GM21619 (cell line): ENCODE measurements around the gene JAGN1.
"Not testable (repeated sequence)": the region's sequence is repeated elsewhere in the genome, so short reads cannot be mapped to it uniquely, and the experiment has no call there.

Experiments
- ATAC-seq: cut with Tn5 transposase; IDR thresholded peaks from one replicate; pipeline ENCODE4 v1.9.1; 2021; ENCODE audit not compliant: unreplicated experiment

The JAGN1 gene

DNA sequence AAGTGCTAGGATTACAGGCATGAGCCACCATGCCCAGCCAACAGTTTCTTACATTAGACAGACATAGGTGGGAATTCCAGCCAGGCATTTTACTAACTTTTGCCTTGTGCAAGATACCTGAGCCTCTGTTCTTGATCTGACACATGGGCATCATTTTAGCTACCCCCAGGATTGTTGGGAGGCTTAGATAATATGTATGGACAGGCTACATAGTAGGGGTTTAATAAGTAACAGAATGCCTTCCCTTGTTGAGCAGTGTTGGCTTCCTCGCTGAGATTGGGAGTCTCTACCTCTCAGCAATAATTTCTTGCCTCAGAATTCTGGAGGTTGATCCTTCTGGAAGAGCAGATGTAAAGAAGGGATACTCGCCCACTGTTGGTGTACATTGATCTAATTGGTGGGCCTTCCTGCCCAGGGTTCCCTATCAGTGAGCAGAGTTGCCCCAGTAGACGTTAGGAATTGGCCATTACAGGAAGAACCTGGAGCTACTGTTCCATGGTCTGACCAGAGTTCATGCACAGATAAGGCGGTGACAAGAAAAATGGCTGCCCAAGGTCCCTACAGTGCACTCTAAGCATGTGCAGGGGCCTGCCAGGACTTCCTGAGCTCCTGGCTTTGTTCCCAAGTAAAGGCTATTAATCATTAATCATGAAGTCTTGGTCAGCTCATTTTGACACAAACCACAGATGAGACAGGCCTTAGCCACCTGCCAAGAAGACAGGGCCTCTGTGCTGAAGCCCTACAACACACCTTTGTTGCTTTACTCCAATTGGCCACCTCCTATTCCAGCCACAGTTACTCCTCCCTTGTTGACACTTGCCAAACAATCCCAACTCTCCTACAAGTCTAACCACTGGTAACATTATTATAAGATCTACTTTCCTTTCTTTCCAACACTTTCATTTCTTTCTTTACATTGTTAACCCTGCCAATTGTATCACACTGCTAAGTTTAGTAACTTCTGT is 7.3 kb downstream of the JAGN1 start:
- peak; percentile 64 for ATAC-seq

DNA sequence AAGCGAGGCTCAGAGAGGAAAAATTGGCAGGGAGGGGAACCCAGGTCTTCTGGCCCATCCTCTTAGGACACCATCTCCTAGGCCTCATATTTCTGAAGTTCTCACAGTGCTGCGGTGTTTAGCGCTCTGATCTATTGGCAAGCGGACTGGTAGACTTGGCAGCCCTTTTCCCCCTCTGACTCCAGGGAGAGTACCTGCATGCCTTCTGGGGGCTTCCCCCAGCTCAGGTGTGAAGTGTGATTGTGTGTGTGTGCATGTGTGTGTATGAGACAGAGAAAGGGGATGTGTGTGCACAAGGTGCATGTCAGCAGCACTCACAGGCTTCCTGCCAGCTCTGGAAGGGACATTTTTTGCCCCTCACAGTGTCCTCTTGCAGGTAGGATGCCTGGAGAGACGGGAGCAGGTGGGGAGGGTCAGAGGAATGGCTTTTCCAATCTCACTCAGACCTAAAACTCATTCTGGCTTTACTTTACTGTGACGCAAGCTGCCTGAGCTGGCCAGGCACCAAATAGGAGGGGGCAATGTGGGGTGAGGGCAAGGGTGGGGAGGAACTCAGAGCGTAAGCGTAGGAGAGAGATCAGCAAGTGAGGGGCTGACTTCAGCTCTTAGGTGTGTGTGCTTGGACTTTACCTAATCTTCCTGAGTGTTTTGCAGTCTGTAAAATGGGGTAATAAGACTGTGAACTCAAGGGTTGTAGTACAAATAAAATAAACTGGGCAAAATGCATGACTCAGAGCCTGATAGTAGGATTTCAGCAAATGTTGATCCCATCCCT is 8.2 kb downstream of the JAGN1 start:
- no peak for ATAC-seq

DNA sequence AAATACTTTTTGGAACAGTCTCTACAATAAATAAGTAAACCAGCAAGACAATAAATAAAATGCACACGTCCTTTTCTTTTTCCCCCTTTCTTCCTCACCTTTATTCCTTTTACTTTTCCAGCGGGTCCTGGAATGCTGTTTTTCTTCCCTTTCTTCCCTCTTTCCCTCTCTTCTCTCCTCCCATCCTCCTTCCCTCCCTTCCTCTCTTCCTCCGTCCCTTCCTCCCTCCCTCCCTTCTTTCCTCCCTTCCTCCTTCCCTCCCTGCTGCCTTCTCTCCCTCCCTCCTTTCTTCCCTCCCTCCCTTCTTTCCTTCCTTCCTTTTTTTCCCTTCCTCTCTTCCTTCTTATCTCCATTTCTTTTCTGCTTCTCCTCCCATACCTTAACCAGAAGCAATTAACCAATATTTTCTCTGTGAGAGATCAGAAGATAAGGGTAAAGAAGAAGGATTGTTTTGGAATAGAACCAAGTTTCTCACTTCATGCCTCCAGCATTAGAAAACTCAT is 8.9 kb downstream of the JAGN1 start:
- no peak for ATAC-seq

DNA sequence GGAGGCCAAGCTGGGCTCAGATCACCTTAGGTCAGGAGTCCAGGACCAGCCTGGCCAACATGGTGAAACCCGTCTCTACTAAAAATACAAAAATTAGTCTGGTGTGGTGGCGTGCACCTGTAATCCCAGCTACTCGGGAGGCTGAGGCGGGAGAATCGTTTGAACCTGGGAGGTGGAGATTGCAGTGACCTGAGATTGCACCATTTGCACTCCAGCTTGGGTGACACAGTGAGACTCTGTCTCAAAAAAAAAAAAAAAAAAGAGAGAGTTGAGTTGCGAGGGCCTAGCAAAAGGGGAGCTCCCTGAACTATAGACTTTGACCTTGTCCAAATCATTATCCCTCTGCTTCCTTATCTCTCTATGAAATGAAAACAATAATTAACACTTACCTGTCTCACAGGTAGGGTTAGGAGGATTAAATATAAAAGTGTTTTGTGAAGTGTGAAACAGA is 10.6 kb downstream of the JAGN1 start:
- not testable (repeated sequence) for ATAC-seq

DNA sequence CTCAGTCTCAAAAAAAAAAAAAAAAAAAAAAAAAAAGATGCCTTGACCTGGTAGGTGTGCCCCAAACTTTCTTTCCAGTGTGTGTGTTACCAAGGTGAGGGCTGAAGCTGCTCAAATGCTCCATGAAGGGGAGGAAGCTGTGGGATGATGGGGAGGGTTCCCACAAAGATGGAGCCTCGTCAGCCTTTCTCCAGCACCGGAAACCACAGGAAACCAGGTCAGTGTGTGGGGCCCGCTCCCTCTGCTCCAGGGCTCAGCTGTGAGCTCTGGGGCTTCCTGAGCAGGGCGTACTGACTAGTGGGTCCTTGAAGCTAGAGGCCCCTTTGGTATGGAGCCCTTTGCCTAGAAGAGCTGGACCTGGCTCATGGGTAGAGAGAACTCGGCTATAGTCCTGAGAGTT is 11.6 kb downstream of the JAGN1 start:
- ATAC-seq, result no peak

DNA sequence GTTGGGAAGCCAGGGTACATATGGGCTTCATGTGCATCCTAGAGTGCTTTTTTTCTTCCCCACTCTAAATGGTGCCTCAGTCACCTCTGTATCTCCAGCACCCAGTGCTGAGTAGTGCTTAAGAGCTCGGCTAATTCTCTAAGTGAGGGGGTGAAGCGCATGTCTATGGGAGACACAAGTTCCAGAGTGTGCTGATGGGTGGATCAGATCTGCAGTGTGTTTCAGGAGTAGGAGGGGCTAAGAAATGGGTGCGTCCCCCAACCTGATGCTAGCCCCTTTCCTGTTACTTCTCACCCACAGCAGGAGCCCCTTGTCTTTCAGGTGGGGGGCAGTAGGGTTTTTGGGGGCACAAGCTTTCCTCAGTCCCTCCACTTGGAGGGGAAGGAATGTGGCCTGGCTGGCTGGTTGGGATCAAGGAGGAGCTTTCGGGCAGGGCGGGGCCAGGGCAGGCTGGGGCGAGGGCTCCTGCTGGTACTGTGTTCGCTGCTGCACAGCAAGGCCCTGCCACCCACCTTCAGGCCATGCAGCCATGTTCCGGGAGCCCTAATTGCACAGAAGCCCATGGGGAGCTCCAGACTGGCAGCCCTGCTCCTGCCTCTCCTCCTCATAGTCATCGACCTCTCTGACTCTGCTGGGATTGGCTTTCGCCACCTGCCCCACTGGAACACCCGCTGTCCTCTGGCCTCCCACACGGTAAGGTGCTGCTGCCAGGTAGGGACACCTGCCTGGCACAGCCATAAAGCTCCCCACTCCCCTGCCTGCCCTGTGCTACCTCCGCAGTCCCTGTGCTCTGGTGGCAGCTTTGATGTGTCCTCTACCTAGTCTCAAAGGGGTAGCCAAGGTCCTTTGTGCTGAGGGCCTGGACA is 12.2 kb downstream of the JAGN1 start, which contains the start of gene IL17RE:
TSS of gene IL17RE (plus strand) at position 477 of the 866 bp plus-strand sequence. CDS start at position 562, 85 bp downstream.
- no peak for ATAC-seq

DNA sequence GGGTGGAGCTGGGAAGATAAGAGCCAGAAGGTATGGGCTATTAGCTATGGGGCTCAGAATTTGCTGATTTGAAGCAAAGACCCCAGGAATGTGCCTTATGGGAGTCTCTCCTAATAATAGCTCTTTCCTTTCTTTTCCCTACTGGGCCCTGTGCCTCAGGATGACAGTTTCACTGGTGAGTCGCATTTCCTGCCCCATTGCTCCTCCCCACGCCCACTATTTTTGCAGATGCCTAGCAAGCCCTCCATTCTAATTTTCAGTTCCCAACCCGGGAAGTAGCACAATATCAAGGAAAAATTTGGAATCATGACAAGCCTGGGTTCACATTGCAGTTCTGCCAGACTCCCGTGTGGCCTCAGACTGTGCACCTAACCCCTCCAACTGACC is 12.8 kb downstream of the JAGN1 start:
- no peak for ATAC-seq

DNA sequence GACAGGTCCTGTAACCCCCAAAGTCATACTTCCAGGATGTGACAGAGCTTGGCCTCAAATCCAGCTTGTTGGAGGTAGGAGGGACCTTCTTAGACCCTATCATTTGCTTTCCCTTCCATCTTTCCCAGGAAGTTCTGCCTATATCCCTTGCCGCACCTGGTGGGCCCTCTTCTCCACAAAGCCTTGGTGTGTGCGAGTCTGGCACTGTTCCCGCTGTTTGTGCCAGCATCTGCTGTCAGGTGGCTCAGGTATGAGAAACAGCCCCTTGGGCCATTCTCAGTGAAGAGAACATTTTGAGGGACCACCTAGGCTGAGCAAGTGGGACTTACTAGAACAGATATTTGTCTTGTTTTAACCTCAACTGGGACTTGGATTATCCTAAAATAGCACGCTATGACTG is 13.5 kb downstream of the JAGN1 start:
- ATAC-seq, result no peak

DNA sequence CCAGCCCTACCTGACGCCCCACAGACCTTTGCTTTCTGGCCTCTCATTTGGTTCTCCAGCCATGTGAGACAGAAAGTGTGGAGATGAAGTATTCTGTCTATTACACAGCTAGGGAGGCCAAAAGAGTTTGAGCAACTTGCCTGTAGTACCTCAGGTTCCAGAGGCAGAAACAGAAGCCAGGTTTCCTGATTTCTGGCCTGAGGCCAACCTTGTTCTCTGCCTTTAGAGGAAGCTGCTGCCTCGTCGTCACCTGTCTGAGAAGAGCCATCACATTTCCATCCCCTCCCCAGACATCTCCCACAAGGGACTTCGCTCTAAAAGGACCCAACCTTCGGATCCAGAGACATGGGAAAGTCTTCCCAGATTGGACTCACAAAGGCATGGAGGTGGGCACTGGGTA is 16.1 kb downstream of the JAGN1 start:
- no peak for ATAC-seq

DNA sequence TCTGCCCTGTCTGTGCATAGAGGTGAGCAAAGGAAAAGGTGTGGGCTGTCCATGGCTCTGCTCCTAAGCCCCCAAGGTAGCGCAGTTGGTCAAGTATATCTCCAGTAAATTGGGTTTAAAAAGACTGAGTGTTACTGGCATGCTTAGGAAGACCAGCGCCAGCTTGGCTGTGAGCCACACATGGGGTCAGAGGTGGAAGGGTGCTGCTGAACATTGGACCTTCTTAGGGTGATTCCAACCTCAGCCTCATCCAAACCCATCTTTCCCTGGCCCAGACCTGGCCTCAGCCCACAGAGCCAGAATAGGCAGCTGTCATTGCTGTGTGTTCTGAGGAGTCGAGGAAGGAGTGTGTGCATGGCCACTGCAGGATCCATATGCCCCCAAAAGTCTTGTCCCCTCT is 17.9 kb downstream of the JAGN1 start:
- no peak for ATAC-seq

DNA sequence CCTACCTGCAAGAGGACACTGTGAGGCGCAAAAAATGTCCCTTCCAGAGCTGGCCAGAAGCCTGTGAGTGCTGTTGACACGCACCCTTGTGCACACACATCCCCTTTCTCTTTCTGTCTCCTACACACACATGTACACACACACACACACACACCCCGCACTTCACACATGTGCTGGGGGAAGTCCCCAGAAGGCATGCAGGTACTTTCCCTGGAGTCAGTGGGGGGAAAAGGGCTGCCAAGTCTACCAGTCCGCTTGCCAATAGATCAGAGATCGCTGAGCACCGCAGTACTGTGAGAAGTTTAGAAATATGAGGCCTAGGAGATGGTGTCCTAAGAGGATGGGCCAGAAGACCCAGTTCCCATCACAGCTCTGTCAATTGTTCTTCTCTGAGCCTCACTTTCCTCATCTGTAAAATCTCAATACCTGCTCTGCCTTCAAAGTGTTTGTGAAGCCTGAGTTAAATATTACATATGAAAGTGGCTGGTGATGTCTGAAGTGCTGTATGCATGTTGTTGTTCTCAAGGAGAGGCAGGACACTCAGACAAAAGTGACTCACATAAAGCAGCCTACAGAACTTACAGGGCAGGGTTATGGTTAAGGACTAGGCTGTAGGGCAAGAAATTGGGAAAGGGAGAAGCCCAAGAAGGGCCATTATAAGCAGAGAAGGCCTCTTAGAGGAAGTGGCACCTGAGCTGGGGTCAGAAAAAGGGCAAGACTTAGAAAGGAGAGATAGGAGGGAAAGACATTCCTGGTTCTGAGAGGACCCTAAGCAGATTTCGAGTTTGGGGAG is 19.0 kb downstream of the JAGN1 start:
- no peak for ATAC-seq

DNA sequence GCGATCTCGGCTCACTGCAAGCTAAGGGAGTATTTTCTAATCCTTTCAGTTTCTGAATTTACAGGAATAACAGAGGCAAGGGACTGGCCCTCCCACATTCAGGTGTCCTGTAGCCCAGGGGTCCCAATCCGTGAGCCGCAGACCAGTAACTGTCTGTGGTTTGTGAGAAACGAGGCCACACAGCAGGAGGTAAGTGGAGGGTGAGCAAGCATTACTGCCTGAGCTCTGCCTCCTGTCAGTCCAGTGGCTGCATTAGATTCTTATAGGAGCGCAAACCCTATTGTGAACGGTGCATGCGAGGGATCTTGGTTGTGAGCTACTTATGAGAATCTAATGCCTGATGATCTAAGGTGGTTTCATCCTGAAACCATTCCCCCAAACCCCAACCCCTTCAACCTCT is 21.5 kb downstream of the JAGN1 start:
- ATAC-seq, result no peak

DNA sequence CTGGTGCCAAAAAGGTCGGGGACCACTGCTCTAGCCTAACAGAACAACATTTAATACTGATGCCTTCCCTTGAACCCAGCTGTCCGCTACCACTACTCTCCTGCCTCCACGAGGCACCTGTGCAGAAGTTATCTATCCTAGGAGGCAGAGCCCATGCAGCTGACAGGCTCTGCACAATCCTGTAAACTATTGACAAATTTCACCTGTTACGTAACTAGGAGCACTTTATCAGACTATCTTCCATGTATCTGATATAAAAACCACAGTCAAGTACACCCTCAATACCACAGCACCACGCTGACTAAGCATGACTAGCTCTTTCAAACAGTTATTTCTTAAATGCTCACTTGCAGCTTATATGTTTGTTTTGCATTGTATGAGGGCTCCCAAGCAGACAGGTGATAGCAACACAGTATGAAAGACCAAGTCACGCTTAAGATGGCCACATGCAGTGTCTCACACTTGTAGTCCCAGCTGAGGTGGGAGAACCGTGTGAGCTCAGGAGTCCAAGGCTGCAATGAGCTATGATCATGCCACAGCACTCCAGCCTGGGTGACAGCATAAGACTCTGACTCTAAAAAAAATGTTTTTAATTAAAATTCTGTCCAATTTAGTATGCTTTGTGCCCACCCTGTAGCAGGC is 22.0 kb downstream of the JAGN1 start:
- ATAC-seq, result no peak

DNA sequence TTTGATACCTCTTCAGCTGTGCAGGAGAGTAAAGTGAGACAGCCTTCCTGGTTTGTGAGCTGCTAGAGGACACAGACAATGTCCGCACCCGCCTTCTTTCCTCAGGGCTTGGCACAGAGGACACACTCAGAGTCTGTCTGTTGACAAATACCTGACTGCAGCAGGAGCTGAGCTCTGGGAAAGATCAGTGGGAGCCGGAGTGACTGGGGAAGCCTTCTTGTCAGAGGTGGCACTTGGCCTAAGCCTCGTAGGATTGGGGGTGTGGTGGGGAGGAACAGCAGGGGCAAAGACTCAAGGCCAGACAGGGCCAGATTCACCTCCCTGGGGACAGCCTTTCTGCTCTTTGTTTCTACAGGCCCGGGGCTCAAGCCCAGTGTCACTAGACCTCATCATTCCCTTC is 23.2 kb downstream of the JAGN1 start:
- ATAC-seq, result no peak

DNA sequence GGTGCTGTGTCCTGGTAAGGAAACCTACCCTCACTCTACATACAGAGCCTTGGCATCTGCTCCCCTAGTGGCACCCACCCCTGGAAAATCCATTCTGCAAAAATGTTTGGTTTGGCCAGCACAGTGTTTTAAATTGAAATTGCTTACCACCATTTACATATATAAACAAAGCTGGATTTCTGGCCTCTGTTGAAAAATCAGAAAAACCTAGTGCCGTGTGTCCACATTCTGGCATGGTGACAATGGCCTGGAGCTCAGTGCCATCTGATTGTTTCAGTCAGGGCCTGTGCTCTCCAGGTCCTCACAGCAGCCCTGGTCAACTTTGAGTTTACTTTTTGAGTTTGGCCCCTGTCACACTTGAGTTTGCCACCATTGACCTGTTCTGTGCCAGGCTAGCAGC is 23.6 kb downstream of the JAGN1 start:
- no peak for ATAC-seq

DNA sequence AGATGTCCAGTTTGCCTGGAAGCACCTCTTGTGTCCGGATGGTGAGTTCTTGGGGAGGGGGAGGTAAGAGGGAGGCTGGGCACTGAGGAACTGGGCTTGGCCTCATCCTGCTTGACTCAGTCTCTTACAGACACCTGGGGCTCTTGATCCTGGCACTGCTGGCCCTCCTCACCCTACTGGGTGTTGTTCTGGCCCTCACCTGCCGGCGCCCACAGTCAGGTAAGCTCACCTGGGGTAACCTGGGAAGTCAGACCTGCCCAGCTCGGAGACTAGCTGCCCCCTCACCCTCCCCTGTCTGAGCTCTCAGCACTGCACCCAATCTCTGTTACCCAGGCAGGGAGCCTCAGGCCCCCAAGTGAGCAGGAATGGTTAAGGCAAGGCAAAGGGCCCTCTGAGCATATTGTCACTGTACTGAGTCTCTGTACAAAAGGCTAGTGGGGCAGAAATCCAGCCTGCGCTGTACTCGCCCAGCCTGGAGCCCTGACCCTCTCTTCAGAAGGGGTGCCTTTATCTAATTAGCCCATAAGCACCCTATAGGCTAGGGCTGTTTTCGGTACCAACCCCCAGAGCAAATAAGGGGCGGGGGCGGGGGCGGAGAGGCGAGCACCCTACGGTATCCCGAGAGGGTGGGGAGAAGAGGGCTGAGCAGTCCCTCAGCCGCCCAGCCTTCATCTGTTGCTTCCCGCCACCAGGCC is 24.3 kb downstream of the JAGN1 start:
- no peak for ATAC-seq

DNA sequence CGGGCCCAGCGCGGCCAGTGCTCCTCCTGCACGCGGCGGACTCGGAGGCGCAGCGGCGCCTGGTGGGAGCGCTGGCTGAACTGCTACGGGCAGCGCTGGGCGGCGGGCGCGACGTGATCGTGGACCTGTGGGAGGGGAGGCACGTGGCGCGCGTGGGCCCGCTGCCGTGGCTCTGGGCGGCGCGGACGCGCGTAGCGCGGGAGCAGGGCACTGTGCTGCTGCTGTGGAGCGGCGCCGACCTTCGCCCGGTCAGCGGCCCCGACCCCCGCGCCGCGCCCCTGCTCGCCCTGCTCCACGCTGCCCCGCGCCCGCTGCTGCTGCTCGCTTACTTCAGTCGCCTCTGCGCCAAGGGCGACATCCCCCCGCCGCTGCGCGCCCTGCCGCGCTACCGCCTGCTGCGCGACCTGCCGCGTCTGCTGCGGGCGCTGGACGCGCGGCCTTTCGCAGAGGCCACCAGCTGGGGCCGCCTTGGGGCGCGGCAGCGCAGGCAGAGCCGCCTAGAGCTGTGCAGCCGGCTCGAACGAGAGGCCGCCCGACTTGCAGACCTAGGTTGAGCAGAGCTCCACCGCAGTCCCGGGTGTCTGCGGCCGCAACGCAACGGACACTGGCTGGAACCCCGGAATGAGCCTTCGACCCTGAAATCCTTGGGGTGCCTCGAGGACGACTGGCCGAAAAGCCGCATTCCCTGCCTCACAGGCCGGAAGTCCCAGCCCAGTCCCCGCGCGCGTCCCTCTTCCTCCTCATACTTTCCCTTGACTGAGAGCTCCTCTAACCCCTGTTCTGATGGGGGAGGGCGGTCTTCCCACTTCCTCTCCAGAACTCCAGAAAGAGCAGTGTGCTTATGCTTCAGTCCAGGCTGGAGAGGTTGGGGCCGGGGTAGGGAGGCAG is 25.1 kb downstream of the JAGN1 start:
- no peak for ATAC-seq

DNA sequence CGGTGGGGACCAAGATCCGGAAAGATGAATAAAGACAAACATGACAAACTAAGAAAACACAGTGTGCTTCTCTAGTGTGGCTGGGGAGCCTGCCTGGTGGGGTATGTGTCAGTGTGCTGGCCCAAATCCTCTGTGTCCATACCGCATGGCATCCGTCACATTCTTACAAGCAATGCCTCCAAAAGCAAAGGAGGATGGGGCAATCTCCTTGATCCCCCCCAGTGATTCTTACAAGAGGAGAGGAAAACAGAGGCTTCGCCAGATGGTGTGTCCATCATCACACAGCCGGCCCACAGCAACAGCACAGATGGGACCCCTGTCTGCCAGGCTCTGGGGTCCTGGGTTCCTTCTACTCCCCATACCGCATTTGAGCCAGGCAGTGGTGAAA is 25.9 kb downstream of the JAGN1 start:
- ATAC-seq, result no peak
